Neural cell (in vitro differentiated cells): ENCODE measurements around the gene BCO2. TPM values are rescaled to one million over a fixed set of nuclear protein-coding genes. Genes with fewer than 3 reads are reported as not detected.
A peak's percentile ranks its signal among the peaks of the same experiment; 100 is the strongest.

ENCODE experiments used
- H2AFZ ChIP-seq: fragments of 200-600, 300-800 bp; sonication (generic), shearing (Covaris generic); 2 replicates; pipeline ENCODE4 v1.6.0; 2014; ENCODE audit warnings: low read depth, mild to moderate bottlenecking, antibody characterized with exemption, low read length, moderate library complexity
- H3F3A ChIP-seq: fragments of 200-600 bp; shearing (Covaris generic); 2 replicates; pipeline ENCODE4 v1.6.1; 2016; ENCODE audit warnings: mild to moderate bottlenecking, moderate library complexity, mixed read lengths, antibody characterized with exemption, low read length; ENCODE audit not compliant: insufficient read depth, poor library complexity, severe bottlenecking
- H3K27ac ChIP-seq: fragments of 200-600, 300-800 bp; sonication (generic), shearing (Covaris generic); 2 replicates; pipeline ENCODE4 v1.5.1; 2014; ENCODE audit warnings: mild to moderate bottlenecking, low read length, moderate library complexity
- H3K27me3 ChIP-seq: fragments of 300-800, 200-600 bp; sonication (generic), shearing (Covaris generic); 2 replicates; pipeline ENCODE4 v1.6.0; 2014; ENCODE audit warnings: mild to moderate bottlenecking, low read depth, low read length, moderate library complexity; ENCODE audit not compliant: insufficient read depth
- H3K36me3 ChIP-seq: fragments of 300-800, 200-600 bp; sonication (generic), shearing (Covaris generic); 2 replicates; pipeline ENCODE4 v1.5.1; 2014; ENCODE audit warnings: mild to moderate bottlenecking, antibody characterized with exemption, low read length, moderate library complexity; ENCODE audit not compliant: insufficient read depth
- H3K4me2 ChIP-seq: fragments of 300-800, 200-600 bp; sonication (generic), shearing (Covaris generic); 2 replicates; pipeline ENCODE4 v1.6.0; 2014; ENCODE audit warnings: mild to moderate bottlenecking, low read length
- H3K4me3 ChIP-seq: fragments of 300-800, 200-600 bp; sonication (generic), shearing (Covaris generic); 2 replicates; pipeline ENCODE4 v1.5.1; 2014; ENCODE audit warnings: mild to moderate bottlenecking, low read length, moderate library complexity
- H3K79me2 ChIP-seq: fragments of 200-600 bp; shearing (Covaris generic); replicated peaks from 2 replicates; pipeline ENCODE4 v1.6.0; 2014; ENCODE audit warnings: mild to moderate bottlenecking, low read length, moderate library complexity; ENCODE audit not compliant: insufficient read depth
- H3K9ac ChIP-seq: fragments of 300-800, 200-600 bp; sonication (generic), shearing (Covaris generic); 2 replicates; pipeline ENCODE4 v1.6.1; 2016; ENCODE audit warnings: mild to moderate bottlenecking, low read length, mixed read lengths
- H3K9me2 ChIP-seq: fragments of 200-600 bp; shearing (Covaris generic); 2 replicates; pipeline ENCODE4 v1.6.1; 2016; ENCODE audit warnings: mild to moderate bottlenecking, low read length, mixed read lengths; ENCODE audit not compliant: insufficient read depth
- H3K9me3 ChIP-seq: fragments of 200-600, 300-800 bp; sonication (generic), shearing (Covaris generic); 2 replicates; pipeline ENCODE4 v1.6.1; 2016; ENCODE audit warnings: mild to moderate bottlenecking, mixed run types, low read length, moderate library complexity, mixed read lengths
- H4K20me1 ChIP-seq: fragments of 200-600 bp; shearing (Covaris generic); 2 replicates; pipeline ENCODE4 v1.6.1; 2016; ENCODE audit warnings: mild to moderate bottlenecking, mixed run types; ENCODE audit not compliant: insufficient read depth
- EP300 ChIP-seq: fragments of 450-650 bp; conservative IDR thresholded peaks from 2 replicates; pipeline ENCODE4 v1.6.1; 2014; ENCODE audit warnings: antibody characterized with exemption, mild to moderate bottlenecking, moderate library complexity; ENCODE audit not compliant: poor library complexity, severe bottlenecking
- EZH2 ChIP-seq: fragments of 200-600, 300-800 bp; shearing (Covaris generic), sonication (generic); IDR thresholded peaks from 2 replicates; pipeline ENCODE4 v1.6.1; 2014; ENCODE audit warnings: antibody characterized with exemption, low read length, borderline replicate concordance, mild to moderate bottlenecking; ENCODE audit not compliant: insufficient read depth, poor library complexity, severe bottlenecking
- MXI1 ChIP-seq: fragments of 450-650 bp; conservative IDR thresholded peaks from 2 replicates; pipeline ENCODE4 v1.6.1; 2014; ENCODE audit warnings: antibody characterized with exemption, mild to moderate bottlenecking; ENCODE audit not compliant: poor library complexity, severe bottlenecking
- POLR2AphosphoS5 ChIP-seq: IDR thresholded peaks from 2 replicates; pipeline ENCODE4 v1.6.1; 2012
- RAD21 ChIP-seq: fragments of 450-650 bp; conservative IDR thresholded peaks from 2 replicates; pipeline ENCODE4 v1.6.1; 2014; ENCODE audit warnings: antibody characterized with exemption, mild to moderate bottlenecking, moderate library complexity
- SMC3 ChIP-seq: fragments of 450-650 bp; conservative IDR thresholded peaks from 2 replicates; pipeline ENCODE4 v1.6.1; 2014; ENCODE audit warnings: antibody characterized with exemption, mild to moderate bottlenecking, moderate library complexity; ENCODE audit not compliant: poor library complexity
- TAF1 ChIP-seq: IDR thresholded peaks from 2 replicates; pipeline ENCODE4 v1.6.1; 2012; ENCODE audit warnings: low read depth
- polyA plus RNA-seq: library from polyadenylated mRNA; depleted of rRNA; stranded (reverse); fragments of >200 nt; gene quantifications from 2 replicates; pipeline ENCODE4 v1.2.3, GENCODE V29; 2014
- TF ChIP-seq, protein P1 (sequence below): IDR thresholded peaks from 2 replicates; pipeline ENCODE4 v1.6.1; 2012; ENCODE audit warnings: borderline replicate concordance
- TF ChIP-seq, protein P2 (sequence below): fragments of 450-650 bp; IDR thresholded peaks from 2 replicates; pipeline ENCODE4 v1.5.1; 2014; ENCODE audit warnings: antibody characterized with exemption, mild to moderate bottlenecking, moderate library complexity; ENCODE audit not compliant: poor library complexity, severe bottlenecking

The BCO2 gene
- polyA plus RNA-seq, 1 donor from 2014 or later: 7.4 TPM

DNA sequence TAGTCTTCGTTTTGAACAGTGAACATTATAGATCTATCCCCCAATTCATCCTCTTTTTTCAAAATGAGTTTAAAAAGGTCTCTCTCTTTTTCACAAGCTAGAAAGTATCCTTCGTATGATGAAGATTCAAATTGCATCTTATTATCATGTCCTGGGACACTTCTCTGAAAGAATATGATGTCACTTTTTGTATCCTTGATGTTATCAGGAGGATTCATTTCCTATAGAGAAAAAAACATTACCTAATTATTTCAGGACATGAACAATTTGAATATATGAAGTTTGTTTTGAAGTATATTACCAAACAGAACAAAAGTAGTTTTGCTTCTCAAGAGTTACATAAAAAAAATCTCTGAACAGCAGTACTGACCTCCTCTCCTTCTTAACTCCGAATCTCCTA, 31.7 kb upstream of the BCO2 start:
- Histone ChIP-seq H3K4me3 (no peak overlapping the region), H3K9me2 (no peaks in the 10 kb centered on the region), H3K79me2 (no peaks in the 10 kb centered on the region), H3F3A (no peaks in the 10 kb centered on the region), H3K4me2 (no peak overlapping the region), H3K9ac (no peak overlapping the region), H3K9me3 (no peaks in the 10 kb centered on the region), H3K36me3 (no peaks in the 10 kb centered on the region), H2AFZ (no peak overlapping the region), H3K27me3 (no peaks in the 10 kb centered on the region), H3K27ac (no peak overlapping the region), H4K20me1 (no peaks in the 10 kb centered on the region)
- TF ChIP-seq POLR2AphosphoS5: no peak
- TF ChIP-seq MXI1: no peak
- TF ChIP-seq, protein P1, sequence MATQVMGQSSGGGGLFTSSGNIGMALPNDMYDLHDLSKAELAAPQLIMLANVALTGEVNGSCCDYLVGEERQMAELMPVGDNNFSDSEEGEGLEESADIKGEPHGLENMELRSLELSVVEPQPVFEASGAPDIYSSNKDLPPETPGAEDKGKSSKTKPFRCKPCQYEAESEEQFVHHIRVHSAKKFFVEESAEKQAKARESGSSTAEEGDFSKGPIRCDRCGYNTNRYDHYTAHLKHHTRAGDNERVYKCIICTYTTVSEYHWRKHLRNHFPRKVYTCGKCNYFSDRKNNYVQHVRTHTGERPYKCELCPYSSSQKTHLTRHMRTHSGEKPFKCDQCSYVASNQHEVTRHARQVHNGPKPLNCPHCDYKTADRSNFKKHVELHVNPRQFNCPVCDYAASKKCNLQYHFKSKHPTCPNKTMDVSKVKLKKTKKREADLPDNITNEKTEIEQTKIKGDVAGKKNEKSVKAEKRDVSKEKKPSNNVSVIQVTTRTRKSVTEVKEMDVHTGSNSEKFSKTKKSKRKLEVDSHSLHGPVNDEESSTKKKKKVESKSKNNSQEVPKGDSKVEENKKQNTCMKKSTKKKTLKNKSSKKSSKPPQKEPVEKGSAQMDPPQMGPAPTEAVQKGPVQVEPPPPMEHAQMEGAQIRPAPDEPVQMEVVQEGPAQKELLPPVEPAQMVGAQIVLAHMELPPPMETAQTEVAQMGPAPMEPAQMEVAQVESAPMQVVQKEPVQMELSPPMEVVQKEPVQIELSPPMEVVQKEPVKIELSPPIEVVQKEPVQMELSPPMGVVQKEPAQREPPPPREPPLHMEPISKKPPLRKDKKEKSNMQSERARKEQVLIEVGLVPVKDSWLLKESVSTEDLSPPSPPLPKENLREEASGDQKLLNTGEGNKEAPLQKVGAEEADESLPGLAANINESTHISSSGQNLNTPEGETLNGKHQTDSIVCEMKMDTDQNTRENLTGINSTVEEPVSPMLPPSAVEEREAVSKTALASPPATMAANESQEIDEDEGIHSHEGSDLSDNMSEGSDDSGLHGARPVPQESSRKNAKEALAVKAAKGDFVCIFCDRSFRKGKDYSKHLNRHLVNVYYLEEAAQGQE: no peak
- TF ChIP-seq EP300: no peak
- TF ChIP-seq SMC3: no peak
- TF ChIP-seq EZH2: no peak
- TF ChIP-seq, protein P2, sequence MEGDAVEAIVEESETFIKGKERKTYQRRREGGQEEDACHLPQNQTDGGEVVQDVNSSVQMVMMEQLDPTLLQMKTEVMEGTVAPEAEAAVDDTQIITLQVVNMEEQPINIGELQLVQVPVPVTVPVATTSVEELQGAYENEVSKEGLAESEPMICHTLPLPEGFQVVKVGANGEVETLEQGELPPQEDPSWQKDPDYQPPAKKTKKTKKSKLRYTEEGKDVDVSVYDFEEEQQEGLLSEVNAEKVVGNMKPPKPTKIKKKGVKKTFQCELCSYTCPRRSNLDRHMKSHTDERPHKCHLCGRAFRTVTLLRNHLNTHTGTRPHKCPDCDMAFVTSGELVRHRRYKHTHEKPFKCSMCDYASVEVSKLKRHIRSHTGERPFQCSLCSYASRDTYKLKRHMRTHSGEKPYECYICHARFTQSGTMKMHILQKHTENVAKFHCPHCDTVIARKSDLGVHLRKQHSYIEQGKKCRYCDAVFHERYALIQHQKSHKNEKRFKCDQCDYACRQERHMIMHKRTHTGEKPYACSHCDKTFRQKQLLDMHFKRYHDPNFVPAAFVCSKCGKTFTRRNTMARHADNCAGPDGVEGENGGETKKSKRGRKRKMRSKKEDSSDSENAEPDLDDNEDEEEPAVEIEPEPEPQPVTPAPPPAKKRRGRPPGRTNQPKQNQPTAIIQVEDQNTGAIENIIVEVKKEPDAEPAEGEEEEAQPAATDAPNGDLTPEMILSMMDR: no peak
- TF ChIP-seq RAD21: no peak

DNA sequence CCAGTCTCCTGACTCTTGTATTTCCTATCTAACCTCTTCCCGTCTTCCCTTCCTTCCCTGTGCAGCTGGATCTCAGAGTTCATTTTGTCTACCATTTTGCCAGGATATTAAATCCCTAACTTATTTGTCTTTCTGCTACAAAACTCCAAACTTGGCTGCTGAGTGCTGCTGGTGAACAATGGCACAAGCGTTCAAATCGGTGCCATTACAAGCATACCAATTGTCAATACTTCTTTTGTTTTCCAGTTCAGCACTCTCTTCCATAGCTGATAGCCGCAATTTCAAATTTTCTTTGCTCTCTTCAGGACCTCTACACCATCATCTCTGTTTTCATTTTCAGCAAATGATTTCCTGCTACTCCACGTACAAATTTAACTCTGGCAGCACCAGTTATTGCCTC, 24.8 kb upstream of the BCO2 start:
- Histone ChIP-seq H3K36me3 (no peaks in the 10 kb centered on the region), H3K9me3 (no peaks in the 10 kb centered on the region), H3K27ac (peak overlapping the region; percentile 57), H2AFZ (peak overlapping the region; percentile 0), H3K4me3 (peak overlapping the region; percentile 44), H3K9ac (no peak overlapping the region), H3K79me2 (no peaks in the 10 kb centered on the region), H4K20me1 (no peaks in the 10 kb centered on the region), H3K9me2 (no peaks in the 10 kb centered on the region), H3K27me3 (no peaks in the 10 kb centered on the region), H3F3A (no peaks in the 10 kb centered on the region), H3K4me2 (peak overlapping the region; percentile 15)
- TF ChIP-seq RAD21: no peak
- TF ChIP-seq, protein P1: peak; percentile 23
- TF ChIP-seq TAF1: no peak
- TF ChIP-seq, protein P2: no peak
- TF ChIP-seq EP300: no peak
